GM13977 (cell line): ENCODE measurements around the gene FKBP1B.

Source experiments
- DNase-seq: peaks from one replicate; pipeline ENCODE4 v3.0.0; 2012; ENCODE audit warnings: low spot score
- CTCF ChIP-seq: IDR thresholded peaks from 2 replicates; pipeline ENCODE4 v1.5.1; 2012; ENCODE audit warnings: mild to moderate bottlenecking, control low read depth; ENCODE audit not compliant: insufficient read depth; ENCODE audit errors: extremely low read depth, missing control alignments
- in situ Hi-C: fragments of 300-500 bp; cut with MboI; formaldehyde crosslinking; loops from one replicate; pipeline ENCODE4 v1.12.0; 2022; ENCODE audit warnings: low sequenced_read_pairs, low pct_unique_long_range_greater_than_20kb, mixed read lengths, inconsistent platforms; ENCODE audit not compliant: unreplicated experiment

The FKBP1B gene

DNA sequence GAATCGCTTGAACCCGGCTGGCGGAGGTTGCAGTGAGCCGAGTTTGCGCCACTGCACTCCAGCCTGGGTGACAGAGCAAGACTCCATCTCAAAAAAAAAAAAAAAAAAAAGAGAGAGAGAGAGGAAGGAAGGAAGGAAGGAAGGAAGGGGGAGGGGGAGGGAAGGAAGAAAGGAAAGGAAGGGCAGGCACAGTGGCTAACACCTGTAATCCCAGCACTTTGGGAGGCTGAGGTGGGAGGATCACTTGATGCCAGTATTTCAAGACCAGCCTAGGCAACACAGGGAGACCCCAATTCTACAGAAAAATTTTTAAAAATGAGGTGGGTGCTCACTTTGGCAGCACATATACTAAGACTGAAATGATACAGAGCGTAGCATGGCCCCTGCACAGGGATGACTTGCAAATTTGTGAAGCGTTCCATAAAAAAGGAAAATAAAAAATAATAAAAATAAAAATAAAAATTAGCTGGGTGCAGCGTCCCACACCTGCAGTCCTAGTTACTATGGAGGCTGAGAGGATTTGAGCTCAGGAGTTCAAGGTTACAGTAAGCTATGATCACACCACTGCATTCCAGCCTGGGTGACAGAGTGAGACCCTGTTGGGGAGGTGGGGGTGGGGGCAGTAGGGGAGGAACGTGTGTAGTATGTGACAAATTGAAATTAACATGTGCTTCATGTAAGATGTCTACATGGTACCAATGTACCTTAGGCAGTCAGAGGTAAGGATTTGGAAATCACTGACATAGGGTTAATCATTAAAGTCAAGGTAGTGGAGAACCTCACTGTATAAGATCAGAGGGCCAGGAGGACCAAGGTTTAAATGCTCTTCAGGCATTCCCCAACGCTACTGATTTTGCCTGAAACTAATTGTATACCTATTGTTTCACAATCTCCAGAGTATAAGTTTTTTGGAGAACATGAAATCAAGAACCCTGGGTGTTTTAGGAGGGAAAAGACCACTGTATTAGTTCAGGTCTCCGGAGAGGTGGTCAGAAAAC is 3.7 kb upstream of the FKBP1B start:
- no peak for TF ChIP-seq CTCF
- no peak for DNase-seq
- in situ Hi-C loops: no loop called here

- no peak for TF ChIP-seq CTCF
- in situ Hi-C loops: no loop called here
- no peak for DNase-seq
Observed at GRCh38 chr2:24046599-24046929, 3.0 kb upstream of the FKBP1B start.

GRCh38 chr2:24046930-24047702 is 2.4 kb upstream of the FKBP1B start, which contains the start of gene WDCP:
TSS of gene WDCP (minus strand) at chr2:24047391. CDS start at chr2:24039494, 7,897 bp downstream.
- DNase-seq: peak; percentile 90
- TF ChIP-seq CTCF: no peak
- in situ Hi-C loops: no loop called here

DNA sequence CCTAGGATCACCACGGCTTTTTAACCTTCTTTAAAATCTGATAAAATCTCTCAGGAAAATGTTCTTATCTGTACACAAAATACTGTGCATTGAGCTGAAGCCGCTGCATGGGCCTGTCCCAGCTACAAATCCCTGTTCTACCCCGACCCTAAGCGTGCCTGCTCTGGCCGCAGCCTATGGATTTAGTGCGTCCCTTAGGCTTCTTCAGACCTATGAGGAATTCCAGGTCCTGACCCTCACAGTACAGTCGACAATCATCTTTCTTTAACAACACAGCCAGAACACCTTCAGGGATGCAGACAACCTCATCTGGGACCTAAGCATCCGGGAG is 1.9 kb upstream of the FKBP1B start:
- no peak for DNase-seq
- TF ChIP-seq CTCF: no peak
- in situ Hi-C loops: no loop called here

- no peak for DNase-seq
- TF ChIP-seq CTCF: no peak
- in situ Hi-C loops: no loop called here
Observed at GRCh38 chr2:24048769-24049484, 614 bp upstream of the FKBP1B start.
